Naive thymus-derived CD4-positive, alpha-beta T cell (primary cell): ENCODE measurements around the gene NAALADL2. TPM values are rescaled to one million over a fixed set of nuclear protein-coding genes. Genes with fewer than 3 reads are reported as not detected.

Experiments
- ATAC-seq: fragments of 150-1000 bp; cut with Tn5 transposase; 2 replicates; pipeline ENCODE4 v1.10.0; 2021; ENCODE audit warnings: mild to moderate bottlenecking, moderate library complexity
- CTCF ChIA-PET: fragments of 350-600 bp; sonication (Branson Sonifier 250); formaldehyde crosslinking; loops from one replicate; lab custom pipeline; 2021; ENCODE audit warnings: antibody characterized with exemption; lab: Charles Lee
- POLR2A ChIA-PET: fragments of 350-600 bp; sonication (Branson Sonifier 250); formaldehyde crosslinking; loops from one replicate; lab custom pipeline; 2021; ENCODE audit warnings: antibody characterized with exemption, inconsistent platforms; lab: Charles Lee
- DNase-seq, 9 donors: peaks; one replicate each; pipeline versions ENCODE4 v3.0.0 to v3.0.0-alpha.2; 2020 to 2022; ENCODE audit warnings: mixed read lengths in 1 of 9
- H3K27ac ChIP-seq: one replicate; pipeline ENCODE4 v1.7.0; 2013; ENCODE audit warnings: mild to moderate bottlenecking, low read depth, low read length, moderate library complexity
- H3K27me3 ChIP-seq, 2 donors: one replicate each; pipeline ENCODE4 v1.7.0; 2013; ENCODE audit warnings: low read length in 2 of 2, mild to moderate bottlenecking in 2 of 2, moderate library complexity in 2 of 2; ENCODE audit not compliant: control insufficient read depth in 2 of 2, insufficient read depth in 2 of 2
- H3K36me3 ChIP-seq, 3 experiments: 1 replicate in 2 of 3; 2 replicates in 1 of 3; pipeline ENCODE4 v1.7.0; 2013; ENCODE audit warnings: low read length in 3 of 3, mild to moderate bottlenecking in 3 of 3, moderate library complexity in 1 of 3; ENCODE audit not compliant: insufficient read depth in 3 of 3, control insufficient read depth in 2 of 3
- H3K4me1 ChIP-seq, 2 donors: one replicate each; pipeline ENCODE4 v1.7.0; 2013; ENCODE audit warnings: low read length in 2 of 2, mild to moderate bottlenecking in 2 of 2, moderate library complexity in 1 of 2; ENCODE audit not compliant: control insufficient read depth in 2 of 2, insufficient read depth in 2 of 2
- H3K4me3 ChIP-seq: 2 replicates; pipeline ENCODE4 v1.7.0; 2013; ENCODE audit warnings: mild to moderate bottlenecking, low read length
- H3K9me3 ChIP-seq, 3 experiments: 1 replicate in 2 of 3; 2 replicates in 1 of 3; pipeline ENCODE4 v1.7.0; 2013; ENCODE audit warnings: low read length in 3 of 3; ENCODE audit not compliant: control insufficient read depth in 2 of 3
- H3K27ac Mint-ChIP-seq, 9 donors: one replicate each; pipeline ENCODE4 v1.8.0; 2020 to 2022; ENCODE audit warnings: mixed read lengths in 9 of 9, mild to moderate bottlenecking in 8 of 9, moderate library complexity in 5 of 9, inconsistent platforms in 2 of 9
- H3K27me3 Mint-ChIP-seq, 5 donors: one replicate each; pipeline ENCODE4 v1.8.0; 2021 to 2022; ENCODE audit warnings: mixed read lengths in 5 of 5, mild to moderate bottlenecking in 1 of 5
- H3K36me3 Mint-ChIP-seq, 5 donors: one replicate each; pipeline ENCODE4 v1.8.0; 2020 to 2022; ENCODE audit warnings: mixed read lengths in 5 of 5, mild to moderate bottlenecking in 3 of 5, inconsistent platforms in 1 of 5
- H3K4me1 Mint-ChIP-seq, 7 donors: one replicate each; pipeline ENCODE4 v1.8.0; 2020 to 2022; ENCODE audit warnings: mixed read lengths in 7 of 7, mild to moderate bottlenecking in 3 of 7, inconsistent platforms in 1 of 7
- H3K4me3 Mint-ChIP-seq, 10 donors: one replicate each; pipeline ENCODE4 v1.8.0; 2020 to 2022; ENCODE audit warnings: mild to moderate bottlenecking in 10 of 10, mixed read lengths in 10 of 10, moderate library complexity in 6 of 10, inconsistent platforms in 2 of 10
- H3K9me3 Mint-ChIP-seq, 11 donors: one replicate each; pipeline ENCODE4 v1.8.0; 2020 to 2022; ENCODE audit warnings: mixed read lengths in 11 of 11, mild to moderate bottlenecking in 4 of 11, inconsistent platforms in 1 of 11, moderate library complexity in 1 of 11
- intact Hi-C, 2 donors: fragments of 100-400 bp; cut with micrococcal nuclease; formaldehyde crosslinking; loops; one replicate each; pipeline ENCODE4 v1.15.1; 2023
- polyA plus RNA-seq, 2 donors: library from polyadenylated mRNA; unstranded; fragments of 300-500 nt; fragmentation: Illumina TruSeq; gene quantifications; one replicate each; pipeline ENCODE4 v1.2.3, GENCODE V29; 2021
- total RNA-seq, 6 experiments: library from RNA in 5 of 6; stranded (reverse) in 5 of 6; gene quantifications; 1 replicate in 5 of 6; 2 replicates in 1 of 6; pipeline ENCODE4 v1.2.3 and lab custom pipeline; 2021 to 2026

The NAALADL2 gene
- total and polyA plus RNA-seq, 7 experiments from 2014 or later: 0.76 to 1.4 TPM; not detected in 5

- Mint-ChIP-seq H3K27me3 (no peaks in the 10 kb centered on the region), H3K9me3 (peaks cover 0 to 14% (median 4%) of the 10 kb centered on the region in 11 donors), H3K4me1 (no peaks in the 10 kb centered on the region), H3K4me3 (no peak overlapping the region), H3K27ac (no peak overlapping the region), H3K36me3 (no peaks in the 10 kb centered on the region)
- ChIA-PET CTCF (no interaction called here), POLR2A (no interaction called here)
- H3K36me3 ChIP-seq: no peaks in the 10 kb centered on the region
- ATAC-seq: no peak
- DNase-seq: no peak
- peaks cover 0 to 4% (median 0%) of the 10 kb centered on the region in 3 experiments for H3K9me3 ChIP-seq
- H3K4me1 ChIP-seq: no peaks in the 10 kb centered on the region
- H3K27ac ChIP-seq: no peak overlapping the region
- no peak overlapping the region for H3K4me3 ChIP-seq
- intact Hi-C loops: no loop called here
- H3K27me3 ChIP-seq: no peaks in the 10 kb centered on the region
Observed at GRCh38 chr3:175211466-175211865, 352.3 kb downstream of the NAALADL2 start.

- ATAC-seq: no peak
- H3K4me3 Mint-ChIP-seq: no peak overlapping the region
- no peaks in the 10 kb centered on the region for H3K36me3 Mint-ChIP-seq
- no peak overlapping the region for H3K27ac Mint-ChIP-seq
- intact Hi-C loops: no loop called here
- H3K27me3 Mint-ChIP-seq: no peaks in the 10 kb centered on the region
- ChIA-PET CTCF (no interaction called here), POLR2A (no interaction called here)
- H3K4me1 Mint-ChIP-seq: no peaks in the 10 kb centered on the region
- no peaks in the 10 kb centered on the region for H3K27me3 ChIP-seq
- H3K27ac ChIP-seq: no peak overlapping the region
- peaks cover 0 to 14% (median 0%) of the 10 kb centered on the region in 11 donors for H3K9me3 Mint-ChIP-seq
- peaks cover 0 to 4% (median 0%) of the 10 kb centered on the region in 3 experiments for H3K9me3 ChIP-seq
- H3K36me3 ChIP-seq: no peaks in the 10 kb centered on the region
- DNase-seq: no peak
- no peak overlapping the region for H3K4me3 ChIP-seq
- no peaks in the 10 kb centered on the region for H3K4me1 ChIP-seq
Observed at GRCh38 chr3:175212896-175213295, 353.8 kb downstream of the NAALADL2 start.

GRCh38 chr3:175214216-175214615 is 355.1 kb downstream of the NAALADL2 start:
- no peaks in the 10 kb centered on the region for H3K36me3 Mint-ChIP-seq
- ATAC-seq: no peak
- POLR2A ChIA-PET: no interaction called here

GRCh38 chr3:175215833-175216232 is 356.7 kb downstream of the NAALADL2 start:
- Histone ChIP-seq H3K27me3 (no peaks in the 10 kb centered on the region), H3K4me3 (no peak overlapping the region), H3K9me3 (peaks cover 0 to 4% (median 0%) of the 10 kb centered on the region in 3 experiments), H3K4me1 (no peaks in the 10 kb centered on the region), H3K36me3 (no peaks in the 10 kb centered on the region), H3K27ac (no peak overlapping the region)
- ChIA-PET CTCF (no interaction called here), POLR2A (no interaction called here)
- Mint-ChIP-seq H3K27me3 (no peaks in the 10 kb centered on the region), H3K36me3 (no peaks in the 10 kb centered on the region), H3K4me1 (no peaks in the 10 kb centered on the region), H3K9me3 (peaks cover 0 to 19% (median 0%) of the 10 kb centered on the region in 11 donors), H3K4me3 (no peak overlapping the region), H3K27ac (no peak overlapping the region)
- no peak for ATAC-seq
- intact Hi-C loops: no loop called here
- DNase-seq: no peak

More at GRCh38 chr3:175214216-175214615, 355.1 kb downstream of the NAALADL2 start:
- CTCF ChIA-PET: no interaction called here
- Mint-ChIP-seq H3K9me3 (peaks cover 0 to 14% (median 0%) of the 10 kb centered on the region in 11 donors), H3K4me3 (no peak overlapping the region), H3K27ac (no peak overlapping the region), H3K27me3 (no peaks in the 10 kb centered on the region), H3K4me1 (no peaks in the 10 kb centered on the region)
- no peaks in the 10 kb centered on the region for H3K27me3 ChIP-seq
- DNase-seq: no peak
- H3K4me3 ChIP-seq: no peak overlapping the region
- no peaks in the 10 kb centered on the region for H3K4me1 ChIP-seq
- intact Hi-C loops: no loop called here
- H3K36me3 ChIP-seq: no peaks in the 10 kb centered on the region
- peaks cover 0 to 4% (median 0%) of the 10 kb centered on the region in 3 experiments for H3K9me3 ChIP-seq
- no peak overlapping the region for H3K27ac ChIP-seq

GRCh38 chr3:175222356-175222755 is 363.2 kb downstream of the NAALADL2 start:
- ATAC-seq (no peak), DNase-seq (no peak)
- Mint-ChIP-seq H3K27me3 (no peaks in the 10 kb centered on the region), H3K9me3 (peaks cover 0 to 6% (median 0%) of the 10 kb centered on the region in 11 donors), H3K4me3 (no peak overlapping the region), H3K27ac (no peak overlapping the region), H3K36me3 (no peaks in the 10 kb centered on the region), H3K4me1 (no peaks in the 10 kb centered on the region)
- intact Hi-C loops: no loop called here
- Histone ChIP-seq H3K36me3 (no peaks in the 10 kb centered on the region), H3K27me3 (no peaks in the 10 kb centered on the region), H3K4me1 (no peaks in the 10 kb centered on the region), H3K4me3 (no peak overlapping the region), H3K9me3 (no peaks in the 10 kb centered on the region), H3K27ac (no peak overlapping the region)
- ChIA-PET POLR2A (no interaction called here), CTCF (no interaction called here)

- CTCF ChIA-PET: no interaction called here
Observed at GRCh38 chr3:175224051-175224450, 364.9 kb downstream of the NAALADL2 start.

GRCh38 chr3:175226444-175226843 is 367.3 kb downstream of the NAALADL2 start:
- CTCF ChIA-PET: no interaction called here
- Histone ChIP-seq H3K27ac (no peak overlapping the region), H3K36me3 (no peaks in the 10 kb centered on the region), H3K4me1 (no peaks in the 10 kb centered on the region), H3K9me3 (no peaks in the 10 kb centered on the region), H3K4me3 (no peak overlapping the region), H3K27me3 (no peaks in the 10 kb centered on the region)
- Mint-ChIP-seq H3K27ac (no peak overlapping the region), H3K4me3 (no peak overlapping the region), H3K9me3 (peaks cover 0 to 5% (median 0%) of the 10 kb centered on the region in 11 donors), H3K27me3 (no peaks in the 10 kb centered on the region), H3K4me1 (no peaks in the 10 kb centered on the region), H3K36me3 (no peaks in the 10 kb centered on the region)
- ATAC-seq (no peak), DNase-seq (no peak)
- POLR2A ChIA-PET: no interaction called here
- intact Hi-C loops: no loop called here

More at GRCh38 chr3:175224051-175224450, 364.9 kb downstream of the NAALADL2 start:
- no peaks in the 10 kb centered on the region for H3K27me3 ChIP-seq
- H3K9me3 ChIP-seq: no peaks in the 10 kb centered on the region
- no peak overlapping the region for H3K27ac Mint-ChIP-seq
- no peaks in the 10 kb centered on the region for H3K4me1 ChIP-seq
- DNase-seq (no peak), ATAC-seq (no peak)
- peaks cover 0 to 6% (median 0%) of the 10 kb centered on the region in 11 donors for H3K9me3 Mint-ChIP-seq
- no peak overlapping the region for H3K27ac ChIP-seq
- intact Hi-C loops: no loop called here
- POLR2A ChIA-PET: no interaction called here
- H3K36me3 ChIP-seq: no peaks in the 10 kb centered on the region
- no peaks in the 10 kb centered on the region for H3K36me3 Mint-ChIP-seq
- no peaks in the 10 kb centered on the region for H3K27me3 Mint-ChIP-seq
- H3K4me3 ChIP-seq: no peak overlapping the region
- H3K4me3 Mint-ChIP-seq: no peak overlapping the region
- H3K4me1 Mint-ChIP-seq: no peaks in the 10 kb centered on the region
